ENCODE measurements around the gene RBM39. TPM values are rescaled to one million over a fixed set of nuclear protein-coding genes. Genes with fewer than 3 reads are reported as not detected.
"Not testable (repeated sequence)": the region's sequence is repeated elsewhere in the genome, so short reads cannot be mapped to it uniquely, and the experiment has no call there.

RBM39 gene
- total and polyA plus RNA-seq, 7 donors, result 93.0 to 171 (median 136) TPM

DNA sequence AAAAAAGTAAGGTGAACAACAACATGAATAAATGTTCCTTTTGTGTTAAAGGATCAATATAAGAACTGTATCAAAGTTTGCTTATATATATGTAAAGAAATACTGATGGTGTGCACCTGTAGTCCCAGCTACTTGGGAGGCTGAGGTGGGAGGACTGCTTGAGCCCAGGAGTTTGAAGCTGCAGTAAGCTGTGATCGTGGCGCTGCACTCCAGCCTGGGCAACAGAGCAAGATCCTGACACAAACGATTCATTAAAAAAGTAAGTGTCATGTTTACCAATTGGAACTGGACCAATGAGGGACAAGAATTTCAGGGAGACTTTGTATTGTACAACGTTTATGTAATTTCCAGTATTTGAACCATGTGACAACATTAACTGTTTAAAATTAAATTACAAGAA, 24.8 kb upstream of the RBM39 start:
- no peaks in the 10 kb centered on the region for H3K36me3 ChIP-seq (ENCODE audit: insufficient read depth in 1 of 2, low read depth in 1 of 2)
- TF ChIP-seq, protein P1, sequence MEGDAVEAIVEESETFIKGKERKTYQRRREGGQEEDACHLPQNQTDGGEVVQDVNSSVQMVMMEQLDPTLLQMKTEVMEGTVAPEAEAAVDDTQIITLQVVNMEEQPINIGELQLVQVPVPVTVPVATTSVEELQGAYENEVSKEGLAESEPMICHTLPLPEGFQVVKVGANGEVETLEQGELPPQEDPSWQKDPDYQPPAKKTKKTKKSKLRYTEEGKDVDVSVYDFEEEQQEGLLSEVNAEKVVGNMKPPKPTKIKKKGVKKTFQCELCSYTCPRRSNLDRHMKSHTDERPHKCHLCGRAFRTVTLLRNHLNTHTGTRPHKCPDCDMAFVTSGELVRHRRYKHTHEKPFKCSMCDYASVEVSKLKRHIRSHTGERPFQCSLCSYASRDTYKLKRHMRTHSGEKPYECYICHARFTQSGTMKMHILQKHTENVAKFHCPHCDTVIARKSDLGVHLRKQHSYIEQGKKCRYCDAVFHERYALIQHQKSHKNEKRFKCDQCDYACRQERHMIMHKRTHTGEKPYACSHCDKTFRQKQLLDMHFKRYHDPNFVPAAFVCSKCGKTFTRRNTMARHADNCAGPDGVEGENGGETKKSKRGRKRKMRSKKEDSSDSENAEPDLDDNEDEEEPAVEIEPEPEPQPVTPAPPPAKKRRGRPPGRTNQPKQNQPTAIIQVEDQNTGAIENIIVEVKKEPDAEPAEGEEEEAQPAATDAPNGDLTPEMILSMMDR (IDR thresholded peaks at IDR 0.05), result no peak
- H3K4me1 ChIP-seq, result peaks cover 25% of the 10 kb centered on the region
- no peak for ATAC-seq
- 76 to 81% (median 80%) methylated on average over 4 of the region's 4 CpGs for WGBS, 3 donors
- no peak overlapping the region for H3K4me3 ChIP-seq
- H3K27ac ChIP-seq, result no peak overlapping the region
- no peaks in the 10 kb centered on the region for H3K27me3 ChIP-seq (ENCODE audit: insufficient read depth in 3 of 3, low read length in 2 of 3)
- no peaks in the 10 kb centered on the region for H3K9me3 ChIP-seq
- intact Hi-C loops (cut with DNase I), result no loop called here
- no peak for DNase-seq

DNA sequence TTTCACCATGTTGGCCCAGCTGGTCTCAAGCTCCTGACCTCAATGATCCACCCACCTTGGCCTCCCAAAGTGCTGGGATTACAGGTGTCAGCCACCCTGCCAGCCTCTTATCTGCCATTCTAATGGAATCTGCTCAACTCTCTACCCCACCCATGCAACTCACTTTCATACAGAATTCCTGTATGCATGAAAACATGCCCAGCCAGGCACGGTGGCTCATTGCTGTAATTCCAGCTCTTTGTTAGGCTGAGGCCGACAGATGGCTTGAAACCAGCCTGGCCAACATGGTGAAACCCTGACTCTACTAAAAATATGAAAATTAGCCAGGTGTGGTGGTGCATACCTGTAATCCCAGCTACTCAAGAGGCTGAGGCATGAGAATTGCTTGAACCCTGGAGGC, 22.9 kb upstream of the RBM39 start:
- H3K9me3 ChIP-seq, result not testable (repeated sequence)

DNA sequence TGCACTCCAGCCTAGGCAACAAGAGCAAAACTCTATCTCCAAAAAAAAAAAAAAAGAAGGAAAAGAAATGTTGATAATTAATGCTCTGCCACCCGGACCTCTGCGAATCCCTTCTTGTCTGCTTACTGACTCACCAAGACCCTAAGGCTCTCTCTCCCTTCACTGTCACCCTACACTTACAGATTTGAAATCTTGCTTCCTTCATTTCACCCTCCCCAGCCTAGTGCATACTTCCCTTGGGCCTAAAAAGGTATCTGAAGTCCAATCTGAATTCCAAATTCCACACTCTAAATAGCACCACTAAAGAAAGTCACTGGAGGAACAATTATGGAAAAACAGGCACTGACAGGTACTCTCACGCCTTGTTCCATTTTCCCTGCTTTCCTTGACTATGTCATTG, 20.4 kb upstream of the RBM39 start:
- Histone ChIP-seq H3K27ac (no peak overlapping the region), H3K9me3 (no peaks in the 10 kb centered on the region), H3K4me1 (no peaks in the 10 kb centered on the region), H3K4me3 (no peak overlapping the region), H3K36me3 (ENCODE audit: insufficient read depth in 1 of 2, low read depth in 1 of 2) (no peaks in the 10 kb centered on the region), H3K27me3 (ENCODE audit: insufficient read depth in 3 of 3, low read length in 2 of 3) (no peaks in the 10 kb centered on the region)
- TF ChIP-seq, protein P1 (IDR thresholded peaks at IDR 0.05), result no peak
- 83 to 92% (median 91%) methylated on average over 3 of the region's 3 CpGs for WGBS, 3 donors
- DNase-seq, result no peak
- intact Hi-C loops (cut with DNase I), result no loop called here
- no peak for ATAC-seq

More for the DNA sequence above, 22.9 kb upstream of the RBM39 start:
- H3K27ac ChIP-seq; DNase-seq; H3K36me3 ChIP-seq (ENCODE audit: insufficient read depth in 1 of 2, low read depth in 1 of 2); H3K27me3 ChIP-seq (ENCODE audit: insufficient read depth in 3 of 3, low read length in 2 of 3); ATAC-seq; H3K4me3 ChIP-seq; intact Hi-C loops (cut with DNase I): not testable (repeated sequence)
- 67 to 89% (median 76%) methylated on average over 2 of the region's 2 CpGs for WGBS, 3 donors
- H3K4me1 ChIP-seq, result peaks cover 15% of the 10 kb centered on the region

DNA sequence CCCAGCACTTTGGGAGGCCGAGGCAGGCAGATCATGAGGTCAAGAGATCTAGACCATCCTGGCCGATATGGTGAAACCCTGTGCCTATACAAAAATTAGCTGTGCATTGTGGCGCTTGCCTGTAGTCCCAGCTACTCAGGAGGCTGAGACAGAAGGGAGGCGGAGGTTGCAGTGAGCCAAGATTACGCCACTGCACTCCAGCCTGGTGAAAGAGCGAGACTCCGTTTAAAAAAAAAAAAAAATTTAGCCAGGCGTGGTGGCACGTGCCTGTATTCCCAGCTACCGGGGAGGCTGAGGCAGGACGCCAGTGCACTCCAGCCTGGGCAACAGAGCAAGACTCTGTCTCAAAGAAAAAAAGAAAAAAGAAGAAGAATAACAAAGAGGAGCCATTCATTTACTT, 19.5 kb upstream of the RBM39 start:
- H3K4me1 ChIP-seq; ATAC-seq; H3K27me3 ChIP-seq (ENCODE audit: insufficient read depth in 3 of 3, low read length in 2 of 3); H3K9me3 ChIP-seq; H3K4me3 ChIP-seq; H3K36me3 ChIP-seq (ENCODE audit: insufficient read depth in 1 of 2, low read depth in 1 of 2); H3K27ac ChIP-seq; intact Hi-C loops (cut with DNase I); DNase-seq: not testable (repeated sequence)
- 92 to 96% (median 94%) methylated on average over 11 of the region's 11 CpGs for WGBS, 3 donors

DNA sequence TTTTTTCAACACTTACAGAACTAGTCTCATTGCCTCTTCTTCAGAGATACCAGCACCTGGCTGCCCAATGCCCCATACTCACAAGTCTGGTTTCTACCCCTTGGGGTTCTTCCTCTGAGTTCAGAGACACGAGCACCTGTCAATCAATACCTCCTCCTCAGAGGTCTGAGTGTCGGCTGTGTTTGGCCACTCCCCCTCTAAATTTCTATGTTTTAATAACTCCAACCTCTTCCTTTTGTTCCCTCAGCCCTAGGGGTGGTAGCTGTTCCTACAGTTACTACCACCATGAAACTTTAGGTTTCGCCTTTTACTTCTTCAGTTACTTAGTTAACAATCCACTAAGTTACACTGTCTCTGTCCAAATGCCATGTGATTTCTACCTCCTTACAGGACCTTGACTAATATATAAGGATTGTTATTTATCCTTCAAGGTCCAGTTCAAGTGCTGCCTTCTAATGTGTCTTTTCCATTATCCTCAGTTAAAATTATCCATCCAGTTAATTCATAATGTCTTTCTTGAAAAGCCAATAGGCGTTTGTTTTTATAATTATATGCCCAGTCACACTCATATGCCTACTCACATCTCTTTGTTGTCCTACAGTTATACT, 15.1 kb upstream of the RBM39 start:
- H3K4me1 ChIP-seq, result no peaks in the 10 kb centered on the region
- intact Hi-C loops (cut with DNase I), result no loop called here
- no peaks in the 10 kb centered on the region for H3K27me3 ChIP-seq (ENCODE audit: insufficient read depth in 3 of 3, low read length in 2 of 3)
- no peak overlapping the region for H3K27ac ChIP-seq
- H3K4me3 ChIP-seq, result no peak overlapping the region
- TF ChIP-seq, protein P1 (IDR thresholded peaks at IDR 0.05), result no peak
- 68 to 81% (median 71%) methylated on average over 4 of the region's 4 CpGs for WGBS, 3 donors
- peak in 1 of 4 donors; percentile 11 for ATAC-seq
- no peaks in the 10 kb centered on the region for H3K36me3 ChIP-seq (ENCODE audit: insufficient read depth in 1 of 2, low read depth in 1 of 2)
- DNase-seq, result no peak
- H3K9me3 ChIP-seq, result no peaks in the 10 kb centered on the region

DNA sequence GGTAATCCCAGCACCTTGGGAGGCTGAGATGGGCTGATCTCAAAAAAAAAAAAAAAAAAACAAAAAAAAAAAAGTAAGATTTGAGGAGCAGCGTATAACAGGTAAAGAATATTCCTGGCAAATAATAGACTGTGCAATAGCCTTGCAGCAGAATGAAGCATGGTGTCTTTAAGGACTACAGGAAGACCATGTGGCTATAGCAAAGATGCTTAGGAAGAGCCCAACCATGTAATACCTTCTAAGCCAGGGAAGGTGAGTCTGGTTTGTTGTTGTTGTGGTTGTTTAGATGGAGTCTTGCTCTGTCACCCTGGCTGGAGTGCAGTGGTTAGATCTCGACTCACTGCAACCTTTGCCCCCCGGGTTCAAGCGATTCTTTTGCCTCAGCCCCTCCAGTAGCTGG, 14.3 kb upstream of the RBM39 start:
- TF ChIP-seq, protein P1 (IDR thresholded peaks at IDR 0.05), result no peak
- H3K27ac ChIP-seq, result no peak overlapping the region
- no peaks in the 10 kb centered on the region for H3K36me3 ChIP-seq (ENCODE audit: insufficient read depth in 1 of 2, low read depth in 1 of 2)
- DNase-seq, result no peak
- no peaks in the 10 kb centered on the region for H3K27me3 ChIP-seq (ENCODE audit: insufficient read depth in 3 of 3, low read length in 2 of 3)
- 94 to 98% (median 96%) methylated on average over 4 of the region's 4 CpGs for WGBS, 3 donors
- H3K4me3 ChIP-seq, result no peak overlapping the region
- H3K4me1 ChIP-seq, result no peaks in the 10 kb centered on the region
- intact Hi-C loops (cut with DNase I), result no loop called here
- ATAC-seq, result no peak
- no peaks in the 10 kb centered on the region for H3K9me3 ChIP-seq
